Stimulated activated CD8-positive, alpha-beta memory T cell treated with anti-CD3 and anti-CD28 coated beads, Interleukin-2, amount 100 ng/mL, for 1 hour (primary cell): Measurements from ENCODE around the gene RAB40A.
A peak's percentile ranks its signal among the peaks of the same experiment; 100 is the strongest.

Experiments
- DNase-seq, 2 donors: peaks; one replicate each; pipeline ENCODE4 v3.0.0-alpha.2; 2020; ENCODE audit warnings: low read depth in 2 of 2

Gene RAB40A

GRCh38 chrX:103519389-103519788 is at the start of gene RAB40A:
Gene RAB40A, minus strand, starts transcription at chrX:103519489. Its CDS starts 18,733 bp downstream, at chrX:103500756.
- DNase-seq: no peak

- no peak for DNase-seq
These were observed 46.5 kb upstream of the RAB40A start for GRCh38 chrX:103565752-103566151.

- no peak for DNase-seq
These were observed 45.9 kb upstream of the RAB40A start for GRCh38 chrX:103565197-103565596.

- no peak for DNase-seq
These were observed 43.5 kb upstream of the RAB40A start for GRCh38 chrX:103562801-103563200.

DNA sequence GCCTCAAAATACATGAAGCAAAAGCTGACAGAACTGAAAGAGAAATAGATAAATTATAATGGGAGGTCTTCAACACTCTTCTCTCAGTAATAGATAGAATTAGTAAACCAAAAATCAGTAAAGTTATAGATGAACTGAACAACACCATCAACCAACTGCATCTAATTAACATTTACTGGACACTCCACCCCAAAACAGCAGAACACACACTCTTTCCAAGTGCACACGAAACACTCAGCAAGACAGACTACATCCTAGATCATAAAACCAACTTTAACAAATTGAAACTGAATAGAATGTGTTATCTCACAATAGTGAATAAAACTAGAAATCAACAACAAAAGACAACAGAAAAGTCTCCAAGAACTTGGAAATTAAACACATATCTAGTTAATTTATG is 41.0 kb upstream of the RAB40A start:
- no peak for DNase-seq

GRCh38 chrX:103556963-103557612 is 37.8 kb upstream of the RAB40A start:
- DNase-seq: no peak

DNA sequence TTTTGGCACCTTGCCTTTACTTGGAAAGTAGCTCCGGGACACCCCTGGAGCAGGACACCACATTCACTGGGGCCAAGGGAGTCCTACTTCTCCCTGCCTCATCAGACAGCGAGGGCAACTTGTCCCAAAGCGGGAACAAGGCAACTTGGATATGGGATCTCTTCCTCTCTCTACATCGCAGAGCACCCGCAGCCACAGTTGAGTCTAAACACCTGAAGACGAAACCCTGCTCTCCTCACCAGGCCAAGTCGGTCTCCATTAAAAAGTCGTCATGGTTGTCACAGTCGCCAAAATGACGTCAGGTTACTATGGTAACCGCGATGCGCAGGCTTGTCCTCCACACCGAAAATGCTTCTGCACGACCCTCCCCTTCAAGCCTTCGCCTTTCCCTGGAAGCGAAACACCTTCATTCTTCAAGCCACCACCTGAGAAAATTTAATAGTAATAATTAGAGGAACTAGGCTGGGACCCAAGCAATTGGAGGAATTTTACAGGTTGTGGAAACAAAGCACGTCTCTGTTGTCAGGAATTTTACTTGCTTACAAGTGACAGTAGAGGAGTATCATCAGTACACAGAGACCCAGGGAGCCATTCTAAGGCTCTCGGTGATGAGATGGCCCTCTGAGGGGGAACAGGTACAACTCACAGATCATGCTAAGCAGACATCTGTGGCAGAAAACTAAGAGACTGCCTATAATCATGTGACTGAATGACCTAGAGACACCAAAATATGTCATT is 35.6 kb upstream of the RAB40A start:
- DNase-seq: peak; percentile 5 to 21

GRCh38 chrX:103552236-103552635 is 32.9 kb upstream of the RAB40A start:
- DNase-seq: no peak

- DNase-seq: no peak
These were observed 31.2 kb upstream of the RAB40A start for GRCh38 chrX:103550415-103551051.

DNA sequence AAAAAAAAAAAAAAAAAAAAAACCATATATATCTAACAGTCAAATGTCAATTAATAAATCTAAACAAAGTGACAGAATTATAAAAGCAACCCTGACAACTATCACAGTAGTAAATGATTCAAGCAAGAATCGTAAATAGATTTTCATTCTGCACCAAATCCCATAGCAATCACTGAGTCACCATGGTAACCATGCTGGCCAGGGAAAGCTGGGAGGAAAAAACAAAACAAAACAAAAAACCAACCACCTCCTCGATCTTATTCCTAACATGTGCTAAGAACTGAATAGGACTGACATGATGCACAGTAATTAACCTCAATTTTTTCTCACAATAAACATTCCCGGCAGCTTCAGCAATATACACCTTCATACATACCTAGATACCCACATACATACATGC is 30.6 kb upstream of the RAB40A start:
- DNase-seq: no peak

GRCh38 chrX:103540145-103540544 is 20.9 kb upstream of the RAB40A start:
- no peak for DNase-seq

- DNase-seq: no peak
These were observed 20.4 kb upstream of the RAB40A start for GRCh38 chrX:103539695-103540094.

DNA sequence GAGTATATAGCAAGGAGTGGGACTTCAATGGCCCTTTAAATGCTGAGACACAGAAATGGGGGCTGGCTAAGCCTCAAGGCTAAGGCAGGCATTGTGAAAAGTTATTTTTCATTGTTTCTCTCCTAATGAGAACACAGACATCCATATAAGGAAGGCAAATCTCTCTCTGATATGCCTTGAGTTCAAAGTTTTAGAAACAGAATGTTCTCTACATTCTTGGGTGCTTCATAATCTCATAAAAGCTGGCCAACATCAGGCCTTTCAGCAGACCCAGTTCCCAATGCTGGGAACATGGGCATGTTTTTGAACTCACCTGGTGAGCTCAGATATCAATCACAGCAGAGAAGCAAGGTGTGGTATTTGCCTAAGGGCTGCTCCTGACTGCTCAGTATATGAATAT is 19.4 kb upstream of the RAB40A start:
- no peak for DNase-seq

DNA sequence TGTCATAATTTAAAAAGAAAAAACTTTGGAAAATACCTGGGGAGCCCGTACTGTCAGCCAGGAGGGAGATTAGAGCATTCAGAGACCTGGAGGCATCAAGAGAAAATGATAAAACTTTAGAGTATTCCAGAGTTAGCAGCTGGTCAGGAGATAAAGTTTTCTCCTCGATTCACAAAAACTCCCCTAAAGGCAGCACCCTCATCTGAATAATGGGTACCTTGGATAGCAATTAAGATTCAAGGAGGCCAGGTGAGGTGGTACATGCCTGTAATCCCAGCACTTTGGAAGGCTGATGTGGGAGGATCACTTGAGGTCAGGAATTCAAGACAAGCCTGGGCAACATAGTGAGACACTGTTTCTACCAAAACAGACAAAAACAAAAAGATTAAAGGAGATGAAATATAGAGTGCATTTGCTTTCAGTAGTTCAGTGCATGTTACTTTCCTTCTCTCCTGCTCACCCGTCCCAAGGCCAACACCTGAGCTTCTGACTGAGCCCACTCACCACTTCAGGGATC is 18.6 kb upstream of the RAB40A start:
- DNase-seq: no peak

GRCh38 chrX:103536732-103537131 is 17.4 kb upstream of the RAB40A start:
- DNase-seq: no peak

DNA sequence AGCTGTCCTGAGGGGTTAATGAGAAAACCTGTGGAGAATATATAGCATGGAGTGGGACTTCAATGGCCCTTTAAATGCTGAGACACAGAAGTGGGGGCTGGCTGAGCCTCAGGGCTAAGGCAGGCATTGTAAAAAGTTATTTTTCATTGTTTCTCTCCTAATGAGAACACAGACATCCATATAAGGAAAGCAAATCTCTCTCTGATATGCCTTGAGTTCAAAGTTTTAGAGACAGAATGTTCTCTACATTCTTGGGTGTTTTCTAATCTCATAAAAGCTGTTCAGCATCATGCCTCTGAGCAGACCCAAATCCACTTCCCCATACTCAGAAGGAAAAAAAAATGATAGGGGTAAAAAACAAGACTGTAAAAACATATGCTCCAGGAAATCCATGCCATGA is 16.8 kb upstream of the RAB40A start:
- DNase-seq: no peak

DNA sequence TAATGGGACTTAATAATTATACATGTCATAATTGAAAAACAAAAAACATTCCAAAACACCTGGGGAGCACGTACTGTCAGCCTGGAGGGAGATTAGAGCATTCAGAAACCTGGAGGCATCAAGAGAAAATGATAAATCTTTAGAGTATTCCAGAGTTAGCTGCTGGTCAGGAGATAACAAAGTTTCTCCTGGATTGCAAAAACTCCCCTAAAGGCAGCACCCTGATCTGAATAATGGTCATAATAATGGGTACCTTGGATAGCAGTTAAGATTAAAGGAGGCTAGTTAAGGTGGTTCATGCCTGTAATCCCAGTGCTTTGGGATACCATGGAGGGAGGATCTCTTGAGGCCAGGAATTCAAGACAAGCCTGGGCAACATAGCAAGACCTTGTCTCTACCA is 15.9 kb upstream of the RAB40A start:
- DNase-seq: no peak

- DNase-seq: peak; percentile 32 to 34
These were observed 14.4 kb upstream of the RAB40A start for GRCh38 chrX:103533511-103534216.

DNA sequence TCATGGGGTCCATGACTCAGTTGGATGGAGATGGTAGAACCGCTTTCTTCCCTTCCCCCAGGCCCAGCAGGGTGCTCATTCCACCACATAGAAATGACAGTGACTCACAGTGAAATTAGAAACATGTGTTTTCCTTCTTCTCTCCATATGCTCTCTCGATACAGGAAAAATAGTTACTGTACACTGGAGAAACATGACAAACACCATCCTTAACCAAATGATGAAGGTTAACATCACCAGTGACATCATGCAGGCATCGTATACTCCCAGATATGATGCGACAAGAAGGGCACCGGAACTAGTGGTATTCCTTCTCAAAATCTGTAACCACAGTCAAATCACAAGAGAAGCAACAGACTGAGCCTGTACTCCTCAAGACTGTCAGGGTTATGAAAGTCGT is 11.7 kb upstream of the RAB40A start:
- DNase-seq: no peak

- DNase-seq: no peak
These were observed 11.3 kb upstream of the RAB40A start for GRCh38 chrX:103530545-103530944.

GRCh38 chrX:103529550-103529949 is 10.3 kb upstream of the RAB40A start:
- no peak for DNase-seq

DNA sequence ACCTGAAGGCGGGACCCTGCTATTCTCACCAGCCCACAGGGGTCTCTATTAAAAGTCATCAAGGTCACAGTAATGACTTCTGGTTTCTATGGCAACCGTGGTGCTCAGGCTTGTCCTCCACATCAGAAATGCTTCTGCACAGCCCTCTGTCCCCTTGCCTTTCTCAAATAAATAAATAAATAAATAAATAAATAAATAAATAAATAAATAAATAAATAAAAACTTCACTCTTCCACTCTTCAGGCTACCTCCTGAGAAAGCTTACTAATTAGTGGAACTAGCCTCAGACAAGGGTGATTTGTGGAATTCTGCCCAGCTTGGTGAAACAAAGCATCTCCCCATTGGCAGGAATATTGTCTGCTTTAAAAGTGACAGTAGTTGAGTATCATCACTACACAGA is 5.5 kb upstream of the RAB40A start:
- no peak for DNase-seq
